ENCODE results near the gene MSMB.
"Not testable (repeated sequence)": the region's sequence is repeated elsewhere in the genome, so short reads cannot be mapped to it uniquely, and the experiment has no call there.

MSMB gene

GRCh38 chr10:46069771-46070463 is 23.8 kb upstream of the MSMB start:
- no peak for DNase-seq

DNA sequence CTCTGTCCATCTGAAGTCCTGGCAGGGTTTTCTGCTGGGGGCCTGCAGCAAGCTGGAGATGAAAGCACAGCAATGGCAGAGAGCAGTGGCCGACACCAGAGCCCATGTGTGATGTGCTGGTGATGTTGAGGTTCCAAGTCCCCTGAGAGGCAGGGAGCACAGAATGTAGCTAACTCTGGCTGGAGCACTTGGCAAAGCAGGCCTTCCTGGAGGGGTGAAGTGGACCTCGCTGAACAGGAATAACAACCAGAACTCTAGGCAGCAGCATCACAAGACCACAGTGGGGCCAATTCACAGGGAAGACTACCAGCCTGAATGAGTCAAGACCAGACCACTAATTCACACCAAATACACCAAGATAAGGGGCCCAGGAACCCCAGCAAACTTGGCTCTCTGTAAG is 22.8 kb upstream of the MSMB start:
- DNase-seq, result no peak

GRCh38 chr10:46068117-46068516 is 22.0 kb upstream of the MSMB start:
- DNase-seq, result no peak

DNA sequence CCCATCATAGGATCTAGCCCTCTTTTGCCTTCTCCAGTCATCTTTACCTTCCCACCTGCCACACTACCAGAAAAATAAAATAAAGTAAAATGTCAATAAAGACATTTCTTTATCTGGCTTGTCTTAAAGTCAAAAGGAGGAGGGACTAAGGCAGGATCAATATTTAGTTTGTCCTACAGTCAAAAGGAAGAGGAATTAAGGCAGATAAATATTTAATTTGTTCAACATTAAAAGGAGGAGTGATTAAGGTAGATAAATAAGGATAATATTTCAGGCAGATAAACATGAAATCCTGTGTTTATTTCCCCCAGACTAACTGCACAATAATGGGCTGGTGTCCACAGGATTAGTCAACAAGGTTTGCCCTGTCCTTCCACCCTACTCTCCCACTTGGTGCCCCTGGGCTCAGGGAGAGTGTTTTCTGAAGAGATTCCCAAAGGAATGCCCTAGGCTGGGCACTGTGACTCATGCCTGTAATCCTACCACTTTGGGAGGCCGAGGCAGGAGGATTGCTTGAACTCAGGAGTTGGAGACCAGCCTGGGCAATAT is 18.3 kb upstream of the MSMB start:
- peak; percentile 27 for DNase-seq

DNA sequence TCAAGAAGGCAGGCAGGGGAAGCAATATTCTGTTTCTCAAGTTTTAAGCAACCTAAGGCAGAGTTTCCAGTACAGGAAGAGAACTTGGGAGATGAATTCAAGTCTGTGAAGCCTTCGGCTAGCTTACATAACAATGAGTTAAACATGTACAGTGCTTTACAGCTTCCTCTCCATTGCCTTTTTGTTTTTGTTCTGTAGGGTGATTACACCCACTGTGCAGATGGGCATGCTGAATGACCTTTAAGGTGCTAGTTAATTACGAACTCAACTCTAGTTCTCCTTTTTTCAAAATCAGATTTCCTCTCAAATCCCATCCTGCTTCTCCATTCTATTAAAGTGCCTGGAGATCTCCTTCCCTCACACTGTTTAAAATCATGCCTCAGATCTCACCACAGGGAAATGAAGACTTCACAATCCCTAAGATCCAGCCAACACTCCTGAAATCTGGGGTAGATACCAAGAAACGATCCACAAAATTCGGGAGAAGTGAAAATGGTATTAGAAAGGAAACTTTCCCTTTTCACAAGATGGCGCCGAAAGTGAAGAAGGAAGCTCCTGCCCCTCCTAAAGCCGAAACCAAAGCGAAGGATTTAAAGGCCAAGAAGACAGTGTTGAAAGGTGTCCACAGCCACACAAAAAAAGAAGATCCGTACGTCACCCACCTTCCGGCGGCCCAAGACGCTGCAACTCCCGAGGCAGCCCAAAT is 16.8 kb upstream of the MSMB start:
- DNase-seq, result no peak

DNA sequence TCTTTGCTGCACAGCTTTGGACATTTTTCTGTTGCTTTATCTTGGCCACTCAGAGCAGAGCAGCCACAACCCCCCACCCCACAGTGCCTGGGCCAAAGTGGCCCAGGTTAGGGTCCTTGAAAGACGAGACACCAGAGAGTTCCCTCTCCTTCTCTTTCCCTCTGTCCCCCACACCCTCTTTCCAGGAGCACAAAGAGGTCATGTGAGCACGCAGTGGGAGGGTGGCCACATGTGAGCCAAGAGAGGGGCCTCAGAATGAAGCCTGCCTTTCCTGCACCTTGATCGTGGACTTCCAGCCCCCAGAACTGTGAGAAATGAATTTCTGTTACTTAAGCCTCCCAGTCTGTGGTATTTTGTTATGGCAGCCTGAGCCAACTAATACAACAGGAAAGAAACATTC is 14.6 kb upstream of the MSMB start:
- DNase-seq, result no peak

- not testable (repeated sequence) for DNase-seq
Observed at GRCh38 chr10:46057927-46058326, 11.9 kb upstream of the MSMB start.

DNA sequence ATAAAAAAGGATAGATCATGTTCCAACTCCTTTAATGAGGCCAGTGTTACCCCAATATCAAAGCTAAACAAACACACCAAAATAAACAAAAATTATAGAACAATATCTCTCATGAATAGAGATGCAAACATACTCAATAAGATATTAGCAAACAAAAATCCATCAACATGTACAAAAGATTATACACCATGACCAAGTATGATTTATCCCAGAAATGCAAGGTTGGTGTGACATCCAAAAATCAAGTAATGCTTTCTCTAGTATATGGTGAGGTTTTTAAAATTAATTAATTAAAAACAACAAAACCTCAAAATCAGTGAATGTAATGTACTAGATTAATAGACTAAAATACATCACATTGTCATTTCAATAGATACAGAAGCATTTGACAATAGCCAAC is 11.0 kb upstream of the MSMB start:
- no peak for DNase-seq

- DNase-seq, result no peak
Observed at GRCh38 chr10:46055771-46056170, 9.7 kb upstream of the MSMB start.

GRCh38 chr10:46053534-46054434 is 7.7 kb upstream of the MSMB start:
- no peak for DNase-seq

DNA sequence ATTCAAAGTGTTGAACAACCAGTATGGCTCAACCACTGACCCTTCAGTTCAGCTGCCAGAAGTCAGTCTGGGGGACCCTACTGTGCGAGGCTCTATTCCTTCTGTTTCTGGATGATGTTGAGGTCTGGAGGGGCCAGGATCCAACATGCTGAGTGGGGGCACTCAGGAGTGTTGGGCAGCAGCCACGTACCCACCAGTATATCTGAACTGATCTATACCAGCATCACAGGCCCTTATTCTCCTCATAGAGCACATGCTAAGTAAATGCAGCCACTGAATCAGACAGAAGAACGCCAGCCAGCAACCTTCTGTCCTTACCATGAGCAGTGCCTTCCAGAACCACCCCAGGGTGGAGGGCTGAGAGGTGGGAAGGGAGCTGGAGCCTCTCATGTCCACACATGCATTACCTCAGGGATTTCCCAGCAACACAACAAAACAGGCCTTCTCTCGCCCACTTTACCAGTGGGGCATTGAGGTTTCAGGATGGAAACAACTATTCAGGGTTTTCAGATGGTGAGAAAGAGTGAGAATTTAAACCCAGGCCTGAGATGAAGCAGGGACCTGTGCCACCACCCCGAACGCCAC is 6.8 kb upstream of the MSMB start:
- peak; percentile 48 for DNase-seq

GRCh38 chr10:46052057-46052790 is 6.2 kb upstream of the MSMB start:
- peak; percentile 93 for DNase-seq

GRCh38 chr10:46050941-46051623 is 5.0 kb upstream of the MSMB start:
- peak; percentile 80 for DNase-seq

DNA sequence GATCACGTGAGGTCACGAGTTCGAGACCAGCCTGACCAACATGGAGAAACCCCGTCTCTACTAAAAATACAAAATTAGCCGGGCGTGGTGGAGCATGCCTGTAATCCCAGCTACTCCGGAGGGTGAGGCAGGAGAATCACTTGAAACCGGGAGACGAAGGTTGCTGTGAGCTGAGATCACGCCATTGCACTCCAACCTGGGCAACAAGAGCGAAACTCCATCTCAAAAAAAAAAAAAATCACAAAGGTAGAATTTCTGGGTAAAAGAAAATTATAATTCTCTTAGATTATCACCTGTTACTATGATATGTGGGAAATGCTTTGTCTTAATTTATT is 3.4 kb upstream of the MSMB start:
- DNase-seq, result not testable (repeated sequence)

- DNase-seq, result peak; percentile 79
Observed at GRCh38 chr10:46048152-46048551, 2.1 kb upstream of the MSMB start.

DNA sequence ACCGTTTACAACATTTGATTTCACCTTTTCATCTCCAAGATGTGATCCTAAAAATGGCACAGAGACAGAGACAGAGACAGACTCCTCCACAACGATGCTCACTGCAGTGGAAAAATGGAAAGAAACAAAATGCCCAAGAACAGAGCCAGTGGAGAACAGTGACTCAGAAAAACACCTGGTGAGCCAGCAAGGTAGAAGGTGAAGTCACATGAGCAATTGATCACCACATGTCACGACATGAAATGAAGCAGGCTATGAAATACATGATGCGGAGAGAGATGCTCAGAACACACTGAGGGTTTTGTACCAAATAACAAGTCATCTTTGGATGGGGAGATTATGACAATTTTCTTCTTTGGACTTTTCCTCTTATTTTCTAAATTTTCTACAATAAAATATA is 3.5 kb downstream of the MSMB start:
- DNase-seq, result peak; percentile 13

DNA sequence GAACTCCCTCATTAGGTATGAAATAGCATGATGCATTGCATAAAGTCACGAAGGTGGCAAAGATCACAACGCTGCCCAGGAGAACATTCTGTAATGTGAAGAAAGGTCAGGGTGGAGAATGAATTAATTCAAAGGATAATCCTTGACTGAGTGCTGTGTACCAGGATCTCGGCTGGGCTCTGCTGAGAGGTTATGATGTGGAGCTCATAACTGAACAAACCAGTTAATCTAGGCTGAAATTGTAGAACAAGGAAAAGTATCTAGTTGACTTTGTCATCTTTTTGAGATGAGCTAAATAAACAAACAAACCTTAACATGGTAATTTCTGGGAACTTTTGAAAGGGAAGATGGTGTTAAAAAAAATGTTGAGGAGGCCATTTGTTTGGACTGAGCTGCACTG is 6.1 kb downstream of the MSMB start:
- DNase-seq, result peak; percentile 84

- no peak for DNase-seq
Observed at GRCh38 chr10:46037107-46037825, 8.8 kb downstream of the MSMB start.

DNA sequence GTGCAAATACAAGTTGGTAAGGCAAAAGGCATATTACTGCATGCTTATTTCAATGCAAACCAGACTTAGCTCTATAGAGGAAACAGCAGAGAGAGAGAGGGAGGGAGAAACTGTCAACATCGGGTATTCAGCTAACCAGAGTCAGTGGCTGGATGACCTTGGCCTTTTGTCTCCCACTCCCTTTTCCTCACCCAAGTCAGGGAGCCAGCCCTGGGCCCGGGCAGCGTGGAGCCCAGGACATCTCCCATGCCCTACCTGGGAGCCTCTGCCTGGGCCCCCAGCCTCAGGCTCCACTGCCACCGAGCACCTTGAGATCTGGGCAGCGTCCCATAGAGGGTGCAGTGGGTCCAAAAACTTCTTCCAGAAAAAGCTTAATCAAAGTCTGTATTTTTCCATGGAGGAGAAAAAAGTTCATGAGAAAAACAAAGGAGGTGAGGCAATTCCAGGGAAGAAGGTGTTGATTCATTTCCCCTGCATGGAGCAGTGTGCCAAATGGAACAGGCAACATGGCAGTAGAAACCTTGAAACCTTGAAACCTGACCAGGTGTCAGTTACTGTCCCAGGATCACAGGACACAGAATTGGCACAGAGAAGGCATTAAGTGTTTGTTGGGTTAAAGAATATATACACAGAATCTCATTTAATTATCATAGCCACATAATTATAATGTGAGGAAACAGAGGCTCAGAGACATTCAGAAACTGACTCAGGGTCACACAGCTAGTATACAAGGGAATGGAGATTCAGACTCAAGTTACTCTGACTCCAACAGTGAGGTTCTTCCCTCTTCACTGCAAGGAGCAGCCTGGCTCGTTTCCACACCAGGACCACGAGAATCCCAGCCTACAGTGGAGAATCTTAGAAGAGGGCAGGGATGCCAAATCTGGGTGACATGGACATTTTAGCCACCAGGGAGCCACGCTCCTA is 9.9 kb downstream of the MSMB start:
- no peak for DNase-seq

GRCh38 chr10:46033602-46034011 is 12.5 kb downstream of the MSMB start:
- peak; percentile 83 for DNase-seq

All from DMS53 (cell line).